ENCODE measurements around the gene STAT1. TPM values are rescaled to one million over a fixed set of nuclear protein-coding genes. Genes with fewer than 3 reads are reported as not detected.

STAT1 gene
- total RNA-seq, 1 donor from 2014 or later: 29.0 TPM

GRCh38 chr2:191048073-191048472 is 34.1 kb upstream of the STAT1 start:
- no peak for FAIRE-seq
- H3K27me3 ChIP-seq (ENCODE audit: control insufficient read depth, insufficient read depth, low read length): no peaks in the 10 kb centered on the region
- no peaks in the 10 kb centered on the region for H3K36me3 ChIP-seq (ENCODE audit: control insufficient read depth, insufficient read depth, low read length)
- no peak overlapping the region for H3K4me3 ChIP-seq (ENCODE audit: low read depth, low read length)
- DNase-seq (ENCODE audit: low read depth): peak; percentile 89
- TF ChIP-seq CTCF (IDR thresholded peaks at IDR 0.05; ENCODE audit: insufficient read depth, low read length, severe bottlenecking): no peak

- no peak for TF ChIP-seq CTCF (IDR thresholded peaks at IDR 0.05; ENCODE audit: insufficient read depth, low read length, severe bottlenecking)
- Histone ChIP-seq H3K36me3 (ENCODE audit: control insufficient read depth, insufficient read depth, low read length) (no peaks in the 10 kb centered on the region), H3K4me3 (ENCODE audit: low read depth, low read length) (no peak overlapping the region), H3K27me3 (ENCODE audit: control insufficient read depth, insufficient read depth, low read length) (no peaks in the 10 kb centered on the region)
- FAIRE-seq: no peak
- DNase-seq (ENCODE audit: low read depth): no peak
Measured at GRCh38 chr2:191045141-191045540, 31.2 kb upstream of the STAT1 start.

GRCh38 chr2:191043438-191043837 is 29.5 kb upstream of the STAT1 start:
- DNase-seq (ENCODE audit: low read depth) (peak; percentile 81), FAIRE-seq (no peak)
- H3K36me3 ChIP-seq (ENCODE audit: control insufficient read depth, insufficient read depth, low read length): no peaks in the 10 kb centered on the region
- H3K27me3 ChIP-seq (ENCODE audit: control insufficient read depth, insufficient read depth, low read length): no peaks in the 10 kb centered on the region
- no peak for TF ChIP-seq CTCF (IDR thresholded peaks at IDR 0.05; ENCODE audit: insufficient read depth, low read length, severe bottlenecking)
- H3K4me3 ChIP-seq (ENCODE audit: low read depth, low read length): no peak overlapping the region

GRCh38 chr2:191041418-191042161 is 27.6 kb upstream of the STAT1 start:
- FAIRE-seq: peak; percentile 70
- no peak overlapping the region for H3K4me3 ChIP-seq (ENCODE audit: low read depth, low read length)
- peak; percentile 79 for DNase-seq (ENCODE audit: low read depth)

GRCh38 chr2:191039616-191040015 is 25.6 kb upstream of the STAT1 start:
- H3K4me3 ChIP-seq (ENCODE audit: low read depth, low read length): no peak overlapping the region
- H3K36me3 ChIP-seq (ENCODE audit: control insufficient read depth, insufficient read depth, low read length): no peaks in the 10 kb centered on the region
- no peak for TF ChIP-seq CTCF (IDR thresholded peaks at IDR 0.05; ENCODE audit: insufficient read depth, low read length, severe bottlenecking)
- FAIRE-seq (no peak), DNase-seq (ENCODE audit: low read depth) (no peak)
- no peaks in the 10 kb centered on the region for H3K27me3 ChIP-seq (ENCODE audit: control insufficient read depth, insufficient read depth, low read length)

More at GRCh38 chr2:191041418-191042161, 27.6 kb upstream of the STAT1 start:
- no peak for TF ChIP-seq CTCF (IDR thresholded peaks at IDR 0.05; ENCODE audit: insufficient read depth, low read length, severe bottlenecking)
- no peaks in the 10 kb centered on the region for H3K27me3 ChIP-seq (ENCODE audit: control insufficient read depth, insufficient read depth, low read length)
- H3K36me3 ChIP-seq (ENCODE audit: control insufficient read depth, insufficient read depth, low read length): no peaks in the 10 kb centered on the region

- Histone ChIP-seq H3K4me3 (ENCODE audit: low read depth, low read length) (no peak overlapping the region), H3K36me3 (ENCODE audit: control insufficient read depth, insufficient read depth, low read length) (no peaks in the 10 kb centered on the region), H3K27me3 (ENCODE audit: control insufficient read depth, insufficient read depth, low read length) (no peaks in the 10 kb centered on the region)
- TF ChIP-seq CTCF (IDR thresholded peaks at IDR 0.05; ENCODE audit: insufficient read depth, low read length, severe bottlenecking): no peak
- DNase-seq (ENCODE audit: low read depth) (no peak), FAIRE-seq (no peak)
Measured at GRCh38 chr2:191038741-191039140, 24.8 kb upstream of the STAT1 start.
